Keratinocyte (primary cell): ENCODE data around the gene BEND3. TPM values are rescaled to one million over a fixed set of nuclear protein-coding genes. Genes with fewer than 3 reads are reported as not detected.

Source experiments
- DNase-seq: peaks from one replicate; pipeline ENCODE4 v3.0.0-alpha.2; 2011; ENCODE audit warnings: low read depth, missing footprints, low spot score
- FAIRE-seq: peaks from 2 replicates; lab custom pipeline; 2011; peaks lifted over from hg19 to GRCh38; lab: Jason Lieb, UNC
- H2AFZ ChIP-seq: 2 replicates; pipeline ENCODE4 v1.6.0; 2012; ENCODE audit warnings: low read length, control low read depth, inconsistent platforms; ENCODE audit not compliant: control insufficient read depth
- H3K27ac ChIP-seq: 2 replicates; pipeline ENCODE4 v1.5.1; 2011; ENCODE audit warnings: low read length; ENCODE audit not compliant: control insufficient read depth, insufficient read depth
- H3K27me3 ChIP-seq: 3 replicates; pipeline ENCODE4 v1.6.0; 2011; ENCODE audit warnings: low read length; ENCODE audit not compliant: control insufficient read depth, insufficient read depth; ENCODE audit errors: extremely low read depth
- H3K36me3 ChIP-seq, 2 experiments: 2 replicates in 1 of 2; 3 replicates in 1 of 2; pipeline ENCODE4 v1.5.1; 2011; ENCODE audit warnings: low read length in 2 of 2, mild to moderate bottlenecking in 1 of 2; ENCODE audit not compliant: control insufficient read depth in 2 of 2, insufficient read depth in 2 of 2; ENCODE audit errors: extremely low read depth in 1 of 2
- H3K4me1 ChIP-seq: 3 replicates; pipeline ENCODE4 v1.5.1; 2011; ENCODE audit warnings: low read length; ENCODE audit not compliant: control insufficient read depth, insufficient read depth; ENCODE audit errors: extremely low read depth
- H3K4me2 ChIP-seq: 3 replicates; pipeline ENCODE4 v1.6.0; 2011; ENCODE audit warnings: low read depth, low read length; ENCODE audit not compliant: control insufficient read depth, insufficient read depth; ENCODE audit errors: extremely low read depth
- H3K4me3 ChIP-seq, 3 experiments: fragments of 200-600 bp in 1 of 3; sonication (generic) in 1 of 3; 2 replicates in 2 of 3; 3 replicates in 1 of 3; pipeline ENCODE4 v1.5.1; 2011 to 2016; ENCODE audit warnings: low read length in 3 of 3, mild to moderate bottlenecking in 3 of 3, control low read depth in 2 of 3, inconsistent platforms in 1 of 3, low read depth in 1 of 3, mixed read lengths in 1 of 3, mixed run types in 1 of 3, moderate library complexity in 1 of 3; ENCODE audit not compliant: control insufficient read depth in 2 of 3, insufficient read depth in 2 of 3; ENCODE audit errors: extremely low read depth in 1 of 3
- H3K79me2 ChIP-seq: 2 replicates; pipeline ENCODE4 v1.6.0; 2012; ENCODE audit warnings: low read length; ENCODE audit not compliant: control insufficient read depth, insufficient read depth
- H3K9ac ChIP-seq: 3 replicates; pipeline ENCODE4 v1.6.0; 2011; ENCODE audit warnings: low read length; ENCODE audit not compliant: control insufficient read depth, insufficient read depth; ENCODE audit errors: extremely low read depth
- H3K9me1 ChIP-seq: 3 replicates; pipeline ENCODE4 v1.6.0; 2011; ENCODE audit warnings: low read length; ENCODE audit not compliant: control insufficient read depth, insufficient read depth; ENCODE audit errors: extremely low read depth
- H3K9me3 ChIP-seq: 2 replicates; pipeline ENCODE4 v1.5.1; 2012; ENCODE audit warnings: low read depth, low read length; ENCODE audit not compliant: control insufficient read depth
- H4K20me1 ChIP-seq: 3 replicates; pipeline ENCODE4 v1.6.0; 2011; ENCODE audit warnings: low read length; ENCODE audit not compliant: control insufficient read depth, insufficient read depth; ENCODE audit errors: extremely low read depth
- CTCF ChIP-seq, 3 experiments: IDR thresholded peaks in 1 of 3; conservative IDR thresholded peaks in 1 of 3; optimal IDR thresholded peaks in 1 of 3; 2 replicates in 2 of 3; 3 replicates in 1 of 3; pipeline versions ENCODE3 to v1.5.1; 2011; ENCODE audit warnings: low read length in 3 of 3, mild to moderate bottlenecking in 3 of 3, moderate library complexity in 2 of 3, control low read depth in 1 of 3, inconsistent platforms in 1 of 3; ENCODE audit not compliant: insufficient read depth in 2 of 3; ENCODE audit errors: extremely low read depth in 1 of 3
- EZH2 ChIP-seq: IDR thresholded peaks from one replicate; pipeline ENCODE4 v1.6.1; 2012; ENCODE audit warnings: inconsistent platforms, mild to moderate bottlenecking, low read length, moderate library complexity
- dilution Hi-C: fragments of 300-500 bp; cut with MboI; formaldehyde crosslinking; loops from one replicate; pipeline ENCODE4 v1.7.0; 2020; ENCODE audit warnings: low sequenced_read_pairs; ENCODE audit not compliant: extremely low pct_ligation_motif_present
- polyA plus RNA-seq, 5 experiments: library from polyadenylated mRNA; depleted of rRNA in 3 of 5; stranded (reverse) in 3 of 5; stranded (forward) in 1 of 5; unstranded in 1 of 5; fragments of >200 nt; gene quantifications; 1 replicate in 1 of 5; 2 replicates in 3 of 5; 3 replicates in 1 of 5; pipeline versions ENCODE4 v1.2.1 to v1.2.3, GENCODE V29; 2011 to 2012; ENCODE audit warnings: missing spikeins in 2 of 5, low read depth in 1 of 5, low replicate concordance in 1 of 5

The BEND3 gene
- polyA plus RNA-seq, 1 donor (not counting 4 experiments of a cell fraction or from before 2014, with no cell fraction given) = 2.1 TPM

GRCh38 chr6:107121964-107122495 lies 6.7 kb upstream of the BEND3 start:
- TF ChIP-seq EZH2 (no peak), CTCF (optimal IDR thresholded peaks at IDR 0.05 in 1 of 3, IDR thresholded peaks at IDR 0.05 in 1 of 3, conservative IDR thresholded peaks at IDR 0.05 in 1 of 3; ENCODE audit: extremely low read depth in 1 of 3, insufficient read depth in 2 of 3, low read length in 3 of 3) (no peak)
- no peaks in the 10 kb centered on the region for H4K20me1 ChIP-seq
- no peak overlapping the region for H3K4me3 ChIP-seq
- peaks cover 5% of the 10 kb centered on the region for H3K4me1 ChIP-seq
- H3K27ac ChIP-seq = no peak overlapping the region
- dilution Hi-C loops = no loop called here
- FAIRE-seq (no peak), DNase-seq (no peak)
- H2AFZ ChIP-seq = no peak overlapping the region
- H3K4me2 ChIP-seq = no peak overlapping the region
- no peaks in the 10 kb centered on the region for H3K79me2 ChIP-seq
- H3K9me1 ChIP-seq = no peaks in the 10 kb centered on the region
- H3K9me3 ChIP-seq = no peaks in the 10 kb centered on the region
- H3K36me3 ChIP-seq = no peaks in the 10 kb centered on the region
- no peaks in the 10 kb centered on the region for H3K27me3 ChIP-seq
- no peak overlapping the region for H3K9ac ChIP-seq

GRCh38 chr6:107121266-107121665 lies 6.0 kb upstream of the BEND3 start:
- Histone ChIP-seq H3K9me3 (no peaks in the 10 kb centered on the region), H3K27ac (no peak overlapping the region), H3K9me1 (no peaks in the 10 kb centered on the region), H3K4me1 (peaks cover 9% of the 10 kb centered on the region), H3K4me2 (no peak overlapping the region), H2AFZ (no peak overlapping the region), H3K9ac (no peak overlapping the region), H3K27me3 (no peaks in the 10 kb centered on the region), H3K79me2 (no peaks in the 10 kb centered on the region), H3K4me3 (no peak overlapping the region), H4K20me1 (no peaks in the 10 kb centered on the region), H3K36me3 (no peaks in the 10 kb centered on the region)
- dilution Hi-C loops = no loop called here
- TF ChIP-seq CTCF (optimal IDR thresholded peaks at IDR 0.05 in 1 of 3, IDR thresholded peaks at IDR 0.05 in 1 of 3, conservative IDR thresholded peaks at IDR 0.05 in 1 of 3; ENCODE audit: extremely low read depth in 1 of 3, insufficient read depth in 2 of 3, low read length in 3 of 3) (no peak), EZH2 (no peak)
- DNase-seq (no peak), FAIRE-seq (no peak)
